ENCODE data around the gene AMD1. TPM values are rescaled to one million over a fixed set of nuclear protein-coding genes. Genes with fewer than 3 reads are reported as not detected.

AMD1 gene
- total RNA-seq, 1 experiment from 2014 or later: 46.4 TPM

GRCh38 chr6:110934381-110934898 lies 59.9 kb downstream of the AMD1 start:
- H4K20me1 ChIP-seq (ENCODE audit: insufficient read depth): no peaks in the 10 kb centered on the region
- H3K9me2 ChIP-seq (ENCODE audit: insufficient read depth): no peaks in the 10 kb centered on the region
- no peaks in the 10 kb centered on the region for H3F3A ChIP-seq (ENCODE audit: insufficient read depth, low read depth)
- CTCF ChIA-PET: interaction anchor here (0.6 kb wide), 1 partner anchor 71 kb away, joined by 7 read pairs; no protein-coding TSS in a partner anchor
- no peaks in the 10 kb centered on the region for H3K4me1 ChIP-seq (replicated peaks; ENCODE audit: insufficient read depth)
- H3K27me3 ChIP-seq (ENCODE audit: insufficient read depth, low read depth): no peaks in the 10 kb centered on the region
- H3K36me3 ChIP-seq (ENCODE audit: low read depth): no peaks in the 10 kb centered on the region
- no peak overlapping the region for H3K4me2 ChIP-seq
- TF ChIP-seq CTCF (conservative IDR thresholded peaks at IDR 0.05) (no peak), EZH2 (IDR thresholded peaks at IDR 0.05; ENCODE audit: low read depth) (no peak)
- no peak for DNase-seq
- no peak overlapping the region for H2AFZ ChIP-seq
- H3K79me2 ChIP-seq (ENCODE audit: low read depth): no peaks in the 10 kb centered on the region
- no peak overlapping the region for H3K4me3 ChIP-seq
- H3K9me3 ChIP-seq (ENCODE audit: insufficient read depth, low read depth): no peaks in the 10 kb centered on the region
- intact Hi-C loops (cut with micrococcal nuclease; ENCODE audit: unreplicated experiment): no loop called here
- no peak overlapping the region for H3K27ac ChIP-seq
- POLR2A ChIA-PET (ENCODE audit: unreplicated experiment): no interaction called here
- BruUV-seq (replicated peaks): no TSS peak

- H4K20me1 ChIP-seq (ENCODE audit: insufficient read depth): no peaks in the 10 kb centered on the region
- POLR2A ChIA-PET (ENCODE audit: unreplicated experiment): no interaction called here
- no peak for DNase-seq
- no peaks in the 10 kb centered on the region for H3K36me3 ChIP-seq (ENCODE audit: low read depth)
- CTCF ChIA-PET: no interaction called here
- no peaks in the 10 kb centered on the region for H3K27me3 ChIP-seq (ENCODE audit: insufficient read depth, low read depth)
- H3F3A ChIP-seq (ENCODE audit: insufficient read depth, low read depth): no peaks in the 10 kb centered on the region
- H2AFZ ChIP-seq: no peak overlapping the region
- H3K4me1 ChIP-seq (replicated peaks; ENCODE audit: insufficient read depth): no peaks in the 10 kb centered on the region
- H3K9me2 ChIP-seq (ENCODE audit: insufficient read depth): no peaks in the 10 kb centered on the region
- no peaks in the 10 kb centered on the region for H3K79me2 ChIP-seq (ENCODE audit: low read depth)
- no peak overlapping the region for H3K27ac ChIP-seq
- no peak overlapping the region for H3K4me3 ChIP-seq
- H3K4me2 ChIP-seq: no peak overlapping the region
- no TSS peak for BruUV-seq (replicated peaks)
- intact Hi-C loops (cut with micrococcal nuclease; ENCODE audit: unreplicated experiment): no loop called here
- no peak for TF ChIP-seq EZH2 (IDR thresholded peaks at IDR 0.05; ENCODE audit: low read depth)
- TF ChIP-seq CTCF (conservative IDR thresholded peaks at IDR 0.05): no peak
- no peaks in the 10 kb centered on the region for H3K9me3 ChIP-seq (ENCODE audit: insufficient read depth, low read depth)
These were observed 60.6 kb downstream of the AMD1 start for GRCh38 chr6:110935171-110935570.

- H3K4me3 ChIP-seq: no peak overlapping the region
- POLR2A ChIA-PET (ENCODE audit: unreplicated experiment): no interaction called here
- intact Hi-C loops (cut with micrococcal nuclease; ENCODE audit: unreplicated experiment): no loop called here
- TF ChIP-seq CTCF (conservative IDR thresholded peaks at IDR 0.05): no peak
- TF ChIP-seq EZH2 (IDR thresholded peaks at IDR 0.05; ENCODE audit: low read depth): no peak
- H3K4me1 ChIP-seq (replicated peaks; ENCODE audit: insufficient read depth): no peaks in the 10 kb centered on the region
- no peaks in the 10 kb centered on the region for H3K79me2 ChIP-seq (ENCODE audit: low read depth)
- H3K27me3 ChIP-seq (ENCODE audit: insufficient read depth, low read depth): no peaks in the 10 kb centered on the region
- BruUV-seq (replicated peaks): no TSS peak
- no peak overlapping the region for H2AFZ ChIP-seq
- H3F3A ChIP-seq (ENCODE audit: insufficient read depth, low read depth): no peaks in the 10 kb centered on the region
- H3K4me2 ChIP-seq: no peak overlapping the region
- CTCF ChIA-PET: interaction anchor here (0.6 kb wide), 1 partner anchor 402 kb away, joined by 4 read pairs; no protein-coding TSS in a partner anchor
- H3K9me2 ChIP-seq (ENCODE audit: insufficient read depth): no peaks in the 10 kb centered on the region
- peak in 1 of 2 experiments; percentile 47 for DNase-seq
- H3K36me3 ChIP-seq (ENCODE audit: low read depth): no peaks in the 10 kb centered on the region
- no peak overlapping the region for H3K27ac ChIP-seq
- H3K9me3 ChIP-seq (ENCODE audit: insufficient read depth, low read depth): no peaks in the 10 kb centered on the region
- no peaks in the 10 kb centered on the region for H4K20me1 ChIP-seq (ENCODE audit: insufficient read depth)
These were observed 63.6 kb downstream of the AMD1 start for GRCh38 chr6:110938171-110938570.
